Measurements from ENCODE around the gene DBNDD2.

The DBNDD2 gene

GRCh38 chr20:45450097-45450818 is 42.2 kb downstream of the DBNDD2 start:
- H3K4me3 ChIP-seq (ENCODE audit: low read length): no peak overlapping the region
- no peak for DNase-seq (ENCODE audit: low read depth)
- TF ChIP-seq CTCF (conservative IDR thresholded peaks at IDR 0.05; ENCODE audit: low read depth, low read length): peak; percentile 59

GRCh38 chr20:45452238-45452637 is 44.1 kb downstream of the DBNDD2 start:
- no peak for DNase-seq (ENCODE audit: low read depth)
- no peak for TF ChIP-seq CTCF (conservative IDR thresholded peaks at IDR 0.05; ENCODE audit: low read depth, low read length)

GRCh38 chr20:45452772-45453691 is 44.9 kb downstream of the DBNDD2 start:
- no peak overlapping the region for H3K4me3 ChIP-seq (ENCODE audit: low read length)
- TF ChIP-seq CTCF (conservative IDR thresholded peaks at IDR 0.05; ENCODE audit: low read depth, low read length): no peak
- no peak for DNase-seq (ENCODE audit: low read depth)

More at GRCh38 chr20:45452238-45452637, 44.1 kb downstream of the DBNDD2 start:
- no peak overlapping the region for H3K4me3 ChIP-seq (ENCODE audit: low read length)

- peak; percentile 43 for TF ChIP-seq CTCF (conservative IDR thresholded peaks at IDR 0.05; ENCODE audit: low read depth, low read length)
- DNase-seq (ENCODE audit: low read depth): no peak
- H3K4me3 ChIP-seq (ENCODE audit: low read length): no peak overlapping the region
These were observed 48.5 kb downstream of the DBNDD2 start for GRCh38 chr20:45456632-45457031.

- no peak for DNase-seq (ENCODE audit: low read depth)
- H3K4me3 ChIP-seq (ENCODE audit: low read length): no peak overlapping the region
- TF ChIP-seq CTCF (conservative IDR thresholded peaks at IDR 0.05; ENCODE audit: low read depth, low read length): peak; percentile 37
These were observed 51.5 kb downstream of the DBNDD2 start for GRCh38 chr20:45459606-45460005.
